K562 (cell line): ENCODE results near the gene KLC1. TPM values are rescaled to one million over a fixed set of nuclear protein-coding genes. Genes with fewer than 3 reads are reported as not detected.
A peak's percentile ranks its signal among the peaks of the same experiment; 100 is the strongest.

Experiments used
- CBX2 ChIP-seq: fragments of 200-600 bp; sonication (generic); IDR thresholded peaks from one replicate; pipeline ENCODE4 v1.6.1; 2012; ENCODE audit warnings: mild to moderate bottlenecking, low read length, inconsistent platforms; ENCODE audit not compliant: insufficient read depth, poor library complexity, severe bottlenecking
- E2F6 ChIP-seq, 2 experiments: IDR thresholded peaks; 2 replicates each; pipeline ENCODE4 v1.6.1; 2011; ENCODE audit warnings: borderline replicate concordance in 1 of 2, control low read depth in 1 of 2, low read depth in 1 of 2, low read length in 1 of 2, mild to moderate bottlenecking in 1 of 2, mixed read lengths in 1 of 2, moderate library complexity in 1 of 2; ENCODE audit not compliant: insufficient read depth in 1 of 2, insufficient read length in 1 of 2, poor library complexity in 1 of 2, severe bottlenecking in 1 of 2; ENCODE audit errors: extremely low read depth in 1 of 2
- HNRNPL ChIP-seq: fragments of 200-400 bp; formaldehyde crosslinking; IDR thresholded peaks from 2 replicates; pipeline ENCODE4 v1.6.1; 2017; ENCODE audit warnings: low read depth, mild to moderate bottlenecking, low read length
- MAFF ChIP-seq: IDR thresholded peaks from 2 replicates; pipeline ENCODE4 v1.6.1; 2012; ENCODE audit warnings: low read length, improper control_type of control experiment
- MBD1 ChIP-seq: fragments of 250-450 bp; sonication (Bioruptor Pico); IDR thresholded peaks from 2 replicates; pipeline ENCODE4 v1.8.0; 2022; ENCODE audit warnings: inconsistent platforms
- MCM2 ChIP-seq: fragments of 450-650 bp; IDR thresholded peaks from 2 replicates; pipeline ENCODE4 v1.6.1; 2017; ENCODE audit warnings: low read depth, mild to moderate bottlenecking
- MCM7 ChIP-seq, 2 experiments: fragments of 450-650 bp; IDR thresholded peaks; 2 replicates each; pipeline ENCODE4 v1.6.1; 2016 to 2018
- NCOA2 ChIP-seq, 2 experiments: fragments of 450-650 bp; IDR thresholded peaks; 2 replicates each; pipeline ENCODE4 v1.6.1; 2018; ENCODE audit warnings: mild to moderate bottlenecking in 2 of 2, moderate library complexity in 1 of 2; ENCODE audit not compliant: partially characterized antibody in 2 of 2
- PKNOX1 ChIP-seq: fragments of 450-650 bp; IDR thresholded peaks from 2 replicates; pipeline ENCODE4 v1.6.1; 2016
- SETDB1 ChIP-seq: IDR thresholded peaks from one replicate; pipeline ENCODE4 v1.6.1; 2012; ENCODE audit warnings: low read length, control low read depth, inconsistent platforms
- SMAD1 ChIP-seq: fragments of 150-350 bp; IDR thresholded peaks from 2 replicates; pipeline ENCODE4 v1.6.1; 2014; ENCODE audit warnings: low read length, low read depth; ENCODE audit not compliant: partially characterized antibody
- SNRNP70 ChIP-seq: fragments of 200-400 bp; formaldehyde crosslinking; optimal IDR thresholded peaks from 2 replicates; pipeline ENCODE3; 2017; ENCODE audit warnings: low read depth, low read length
- ZBTB40 ChIP-seq, 2 experiments: fragments of 450-650 bp in 1 of 2; sonication (generic) in 1 of 2; formaldehyde crosslinking in 1 of 2; IDR thresholded peaks; 2 replicates each; pipeline versions ENCODE4 v1.7.1 to v1.9.0; 2016 to 2022; ENCODE audit warnings: inconsistent platforms in 1 of 2, mild to moderate bottlenecking in 1 of 2, missing genetic modification reagents in 1 of 2
- ZNF311 ChIP-seq: fragments of 250-450 bp; sonication (Bioruptor Pico); IDR thresholded peaks from 2 replicates; pipeline ENCODE4 v1.4.0; 2020; ENCODE audit warnings: mild to moderate bottlenecking, moderate library complexity
- polyA plus RNA-seq, 8 experiments: library from polyadenylated mRNA; depleted of rRNA in 4 of 8; stranded (reverse) in 5 of 8; unstranded in 3 of 8; fragments of >200 nt; fragmentation: Nextera tagmentation in 2 of 8; fragmentation: Illumina TruSeq in 1 of 8; extraction: Ambion mirVana in 2 of 8; extraction: Trizol in 1 of 8; gene quantifications; 2 replicates each; pipeline versions ENCODE4 v1.2.1 to v1.2.3, GENCODE V29; 2011 to 2014; ENCODE audit warnings: inconsistent platforms in 1 of 8, missing spikeins in 1 of 8
- total RNA-seq, 7 experiments: library from RNA; depleted of rRNA in 6 of 7; stranded (reverse); fragments of >200 nt in 6 of 7; fragmentation: Illumina TruSeq in 2 of 7; extraction: Trizol in 2 of 7; gene quantifications; 2 replicates each; pipeline versions ENCODE4 v1.2.1 to v1.2.3, GENCODE V29; 2011 to 2021; ENCODE audit warnings: low replicate concordance in 1 of 7

Gene KLC1
- total and polyA plus RNA-seq, 9 of the 15 experiments (the other 6 are each of a cell fraction or from before 2014, with no cell fraction given): 4.9 to 134 (median 54.8) TPM

- TF ChIP-seq CBX2: no peak
- no peak for TF ChIP-seq NCOA2 (IDR thresholded peaks at IDR 0.05; ENCODE audit: partially characterized antibody in 2 of 2)
- TF ChIP-seq MBD1 (CRISPR knock-in tag): no peak
- TF ChIP-seq SETDB1: no peak
- TF ChIP-seq ZBTB40 (IDR thresholded peaks at IDR 0.05): peak; percentile 47; the same call in 1 of the 2 replicates
- TF ChIP-seq ZBTB40 (CRISPR knock-in tag; IDR thresholded peaks at IDR 0.05): no peak
- no peak for TF ChIP-seq E2F6 (IDR thresholded peaks at IDR 0.05; ENCODE audit: borderline replicate concordance in 1 of 2, extremely low read depth in 1 of 2, insufficient read depth in 1 of 2, insufficient read length in 1 of 2, low read depth in 1 of 2, low read length in 1 of 2, poor library complexity in 1 of 2, severe bottlenecking in 1 of 2)
- TF ChIP-seq SNRNP70: no peak
- no peak for TF ChIP-seq MAFF
- no peak for TF ChIP-seq MCM2
- no peak for TF ChIP-seq SMAD1
- TF ChIP-seq HNRNPL: no peak
- no peak for TF ChIP-seq MCM7 (IDR thresholded peaks at IDR 0.05)
- TF ChIP-seq PKNOX1: peak; percentile 79
- TF ChIP-seq ZNF311 (CRISPR knock-in tag): no peak
These were observed 601 bp downstream of the KLC1 start (continued) for GRCh38 chr14:103629503-103630121.
